CD4-positive, alpha-beta T cell (primary cell): ENCODE results near the gene GPC6. TPM values are rescaled to one million over a fixed set of nuclear protein-coding genes. Genes with fewer than 3 reads are reported as not detected.

Experiments
- ATAC-seq: fragments of 200-7000 bp; cut with Tn5 transposase; one replicate; pipeline ENCODE4 v1.10.0; 2022; ENCODE audit warnings: mild to moderate bottlenecking; ENCODE audit not compliant: poor library complexity
- CTCF ChIA-PET: fragments of 350-600 bp; sonication (Branson Sonifier 250); formaldehyde crosslinking; loops from one replicate; lab custom pipeline; 2021; ENCODE audit warnings: antibody characterized with exemption, inconsistent platforms; lab: Charles Lee
- POLR2A ChIA-PET: fragments of 350-600 bp; sonication (Branson Sonifier 250); formaldehyde crosslinking; loops from one replicate; lab custom pipeline; 2021; ENCODE audit warnings: antibody characterized with exemption, inconsistent platforms; lab: Charles Lee
- DNase-seq, 14 experiments: peaks; one replicate each; pipeline ENCODE4 v3.0.0-alpha.2; 2013 to 2020; ENCODE audit warnings: mixed read lengths in 2 of 14
- H3K27ac ChIP-seq, 2 donors: one replicate each; pipeline versions ENCODE4 v1.5.1 to v1.7.0; 2013; ENCODE audit warnings: low read length in 2 of 2, low read depth in 1 of 2, mild to moderate bottlenecking in 1 of 2
- H3K27me3 ChIP-seq, 2 experiments: 1 replicate in 1 of 2; 2 replicates in 1 of 2; pipeline versions ENCODE4 v1.6.1 to v1.7.0; 2013; ENCODE audit warnings: low read length in 2 of 2, control low read depth in 1 of 2, mild to moderate bottlenecking in 1 of 2, moderate library complexity in 1 of 2; ENCODE audit not compliant: insufficient read depth in 2 of 2, control insufficient read depth in 1 of 2
- H3K36me3 ChIP-seq: one replicate; pipeline ENCODE4 v1.6.1; 2013; ENCODE audit warnings: low read length, control low read depth; ENCODE audit not compliant: insufficient read depth
- H3K4me1 ChIP-seq: one replicate; pipeline ENCODE4 v1.6.1; 2013; ENCODE audit warnings: low read length, control low read depth; ENCODE audit not compliant: insufficient read depth
- H3K4me3 ChIP-seq: one replicate; pipeline ENCODE4 v1.5.1; 2013; ENCODE audit warnings: mild to moderate bottlenecking, low read length, moderate library complexity
- H3K9me3 ChIP-seq, 2 experiments: 1 replicate in 1 of 2; 2 replicates in 1 of 2; pipeline versions ENCODE4 v1.6.1 to v1.7.0; 2013; ENCODE audit warnings: low read length in 2 of 2, mild to moderate bottlenecking in 2 of 2, control low read depth in 1 of 2, moderate library complexity in 1 of 2; ENCODE audit not compliant: control insufficient read depth in 1 of 2, insufficient read depth in 1 of 2
- H3K27ac Mint-ChIP-seq: one replicate; pipeline ENCODE4 v1.8.0; 2020; ENCODE audit warnings: mixed read lengths
- H3K27me3 Mint-ChIP-seq: one replicate; pipeline ENCODE4 v1.8.0; 2021; ENCODE audit warnings: mixed read lengths
- H3K36me3 Mint-ChIP-seq: one replicate; pipeline ENCODE4 v1.8.0; 2021; ENCODE audit warnings: low read depth, mixed read lengths
- H3K4me1 Mint-ChIP-seq: one replicate; pipeline ENCODE4 v1.8.0; 2021; ENCODE audit warnings: low read depth, mixed read lengths
- H3K4me3 Mint-ChIP-seq: one replicate; pipeline ENCODE4 v1.8.0; 2020; ENCODE audit warnings: mild to moderate bottlenecking, mixed read lengths
- H3K9me3 Mint-ChIP-seq: one replicate; pipeline ENCODE4 v1.8.0; 2020; ENCODE audit warnings: mixed read lengths
- intact Hi-C, 2 experiments: fragments of 100-400 bp; cut with DNase I in 1 of 2; cut with micrococcal nuclease in 1 of 2; formaldehyde crosslinking; loops; one replicate each; pipeline versions ENCODE4 v1.15.1 to v1.9.0; 2023 to 2025; cut with DNase I, micrococcal nuclease
- total RNA-seq, 174 experiments: library from RNA in 2 of 174; stranded (reverse) in 2 of 174; gene quantifications; one replicate each; pipeline ENCODE4 v1.2.3 and lab custom pipeline; 2021 to 2026
- TF ChIP-seq, protein P1 (sequence below): fragments of 200-600 bp; IDR thresholded peaks from one replicate; pipeline ENCODE4 v1.8.0; 2022; ENCODE audit warnings: antibody characterized with exemption, mild to moderate bottlenecking

Gene GPC6
- total RNA-seq, 2 experiments from 2014 or later: not detected

DNA sequence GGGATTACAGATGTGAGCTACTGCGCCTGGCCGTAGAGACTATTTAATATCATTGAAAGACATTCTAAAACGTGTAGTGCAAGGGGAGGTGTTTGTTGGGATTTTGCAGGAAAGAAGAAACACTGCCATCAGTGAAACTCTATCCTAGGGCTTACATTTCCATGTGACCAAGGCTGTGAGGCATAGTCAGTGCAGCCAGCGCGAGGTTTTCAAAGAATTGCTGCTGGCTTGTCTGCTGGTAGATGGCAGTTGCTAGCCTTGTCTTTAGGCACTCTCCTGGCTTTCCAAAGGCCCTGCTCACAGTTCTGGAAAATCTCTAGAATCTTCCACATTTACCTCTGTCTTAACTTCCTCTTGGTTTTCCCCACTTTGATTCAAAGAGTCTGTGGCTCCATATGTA, 77.5 kb downstream of the GPC6 start:
- H3K4me1 Mint-ChIP-seq: no peaks in the 10 kb centered on the region
- Histone ChIP-seq H3K4me3 (no peak overlapping the region), H3K27me3 (no peaks in the 10 kb centered on the region), H3K27ac (no peak overlapping the region), H3K4me1 (no peaks in the 10 kb centered on the region), H3K9me3 (no peaks in the 10 kb centered on the region), H3K36me3 (no peaks in the 10 kb centered on the region)
- ChIA-PET CTCF (no interaction called here), POLR2A (no interaction called here)
- no peak overlapping the region for H3K27ac Mint-ChIP-seq
- no peaks in the 10 kb centered on the region for H3K27me3 Mint-ChIP-seq
- ATAC-seq (no peak), DNase-seq (no peak)
- TF ChIP-seq, protein P1, sequence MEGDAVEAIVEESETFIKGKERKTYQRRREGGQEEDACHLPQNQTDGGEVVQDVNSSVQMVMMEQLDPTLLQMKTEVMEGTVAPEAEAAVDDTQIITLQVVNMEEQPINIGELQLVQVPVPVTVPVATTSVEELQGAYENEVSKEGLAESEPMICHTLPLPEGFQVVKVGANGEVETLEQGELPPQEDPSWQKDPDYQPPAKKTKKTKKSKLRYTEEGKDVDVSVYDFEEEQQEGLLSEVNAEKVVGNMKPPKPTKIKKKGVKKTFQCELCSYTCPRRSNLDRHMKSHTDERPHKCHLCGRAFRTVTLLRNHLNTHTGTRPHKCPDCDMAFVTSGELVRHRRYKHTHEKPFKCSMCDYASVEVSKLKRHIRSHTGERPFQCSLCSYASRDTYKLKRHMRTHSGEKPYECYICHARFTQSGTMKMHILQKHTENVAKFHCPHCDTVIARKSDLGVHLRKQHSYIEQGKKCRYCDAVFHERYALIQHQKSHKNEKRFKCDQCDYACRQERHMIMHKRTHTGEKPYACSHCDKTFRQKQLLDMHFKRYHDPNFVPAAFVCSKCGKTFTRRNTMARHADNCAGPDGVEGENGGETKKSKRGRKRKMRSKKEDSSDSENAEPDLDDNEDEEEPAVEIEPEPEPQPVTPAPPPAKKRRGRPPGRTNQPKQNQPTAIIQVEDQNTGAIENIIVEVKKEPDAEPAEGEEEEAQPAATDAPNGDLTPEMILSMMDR: no peak
- no peaks in the 10 kb centered on the region for H3K9me3 Mint-ChIP-seq
- no peaks in the 10 kb centered on the region for H3K36me3 Mint-ChIP-seq
- intact Hi-C loops: no loop called here
- no peak overlapping the region for H3K4me3 Mint-ChIP-seq

DNA sequence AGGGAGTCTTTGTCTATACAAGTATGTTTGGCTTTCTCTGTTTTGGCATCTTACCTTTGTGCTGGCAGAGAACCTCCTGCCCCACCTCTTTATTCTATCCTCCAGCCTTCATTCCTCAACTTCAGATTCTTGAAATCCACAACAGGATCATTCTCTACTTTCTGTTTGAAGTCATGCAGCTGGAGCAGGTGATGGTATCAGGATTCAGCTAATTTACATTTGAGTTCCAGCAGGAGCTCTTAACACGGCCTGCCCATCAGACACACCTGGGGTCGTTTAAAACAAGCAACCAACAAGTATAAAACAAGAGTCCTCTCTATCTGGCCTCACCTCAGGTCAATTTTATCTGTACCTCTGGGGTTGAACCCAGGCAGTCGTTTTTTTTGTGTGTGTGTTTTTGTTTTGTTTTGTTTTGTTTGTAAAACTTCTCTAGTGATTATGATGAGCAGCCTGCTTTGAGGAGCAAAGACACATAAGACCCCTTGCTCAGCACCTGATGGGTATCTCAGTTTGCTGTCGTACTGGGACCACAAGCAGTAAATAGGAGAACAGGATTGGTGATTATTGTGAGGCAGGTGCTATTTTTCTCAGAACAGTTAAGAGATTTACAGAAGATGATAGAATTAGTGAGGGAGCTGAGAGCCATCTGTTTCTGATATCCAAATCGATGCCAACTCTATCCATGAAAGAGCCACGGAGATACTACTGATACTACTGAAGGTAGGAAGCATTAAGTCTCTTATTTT, 78.4 kb downstream of the GPC6 start:
- ATAC-seq: no peak

DNA sequence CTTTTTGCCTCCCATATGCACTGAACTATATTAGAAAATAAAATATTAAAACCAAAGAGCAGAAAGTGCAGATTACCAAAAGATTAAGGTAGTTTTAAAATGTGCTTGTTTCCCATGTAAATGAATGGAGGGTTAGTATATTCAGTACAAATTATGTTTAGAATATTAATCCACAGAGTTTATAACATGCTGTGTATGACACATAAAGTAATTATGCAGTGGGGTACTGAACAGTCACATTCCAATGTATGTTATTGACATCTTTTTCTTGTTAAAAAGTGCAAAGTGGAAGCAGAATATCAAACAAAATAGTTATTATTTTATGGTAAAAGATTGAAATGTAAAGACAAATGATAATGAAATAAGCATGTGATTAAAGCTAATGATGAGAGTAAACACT, 79.3 kb downstream of the GPC6 start:
- no peaks in the 10 kb centered on the region for H3K9me3 Mint-ChIP-seq
- ChIA-PET POLR2A (no interaction called here), CTCF (no interaction called here)
- Histone ChIP-seq H3K36me3 (no peaks in the 10 kb centered on the region), H3K27me3 (no peaks in the 10 kb centered on the region), H3K4me3 (no peak overlapping the region), H3K27ac (no peak overlapping the region), H3K4me1 (no peaks in the 10 kb centered on the region), H3K9me3 (no peaks in the 10 kb centered on the region)
- intact Hi-C loops: no loop called here
- no peak overlapping the region for H3K4me3 Mint-ChIP-seq
- H3K4me1 Mint-ChIP-seq: no peaks in the 10 kb centered on the region
- H3K27ac Mint-ChIP-seq: no peak overlapping the region
- ATAC-seq (no peak), DNase-seq (no peak)
- no peaks in the 10 kb centered on the region for H3K36me3 Mint-ChIP-seq
- H3K27me3 Mint-ChIP-seq: no peaks in the 10 kb centered on the region
- TF ChIP-seq, protein P1: no peak

More for the DNA sequence above, 78.4 kb downstream of the GPC6 start:
- no peak overlapping the region for H3K27ac Mint-ChIP-seq
- H3K36me3 ChIP-seq: no peaks in the 10 kb centered on the region
- TF ChIP-seq, protein P1: no peak
- CTCF ChIA-PET: no interaction called here
- no peaks in the 10 kb centered on the region for H3K36me3 Mint-ChIP-seq
- H3K9me3 ChIP-seq: no peaks in the 10 kb centered on the region
- no peaks in the 10 kb centered on the region for H3K4me1 ChIP-seq
- POLR2A ChIA-PET: no interaction called here
- intact Hi-C loops: no loop called here
- no peak overlapping the region for H3K4me3 ChIP-seq
- DNase-seq: no peak
- no peaks in the 10 kb centered on the region for H3K4me1 Mint-ChIP-seq
- no peaks in the 10 kb centered on the region for H3K9me3 Mint-ChIP-seq
- H3K27me3 ChIP-seq: no peaks in the 10 kb centered on the region
- no peak overlapping the region for H3K27ac ChIP-seq
- H3K4me3 Mint-ChIP-seq: no peak overlapping the region
- H3K27me3 Mint-ChIP-seq: no peaks in the 10 kb centered on the region
